HG02943 (cell line): ENCODE results near the gene FCGR3A.

Experiments
- ATAC-seq: cut with Tn5 transposase; IDR thresholded peaks from one replicate; pipeline ENCODE4 v1.9.1; 2021; ENCODE audit warnings: mild to moderate bottlenecking, low read depth, moderate library complexity; ENCODE audit not compliant: unreplicated experiment

FCGR3A gene

DNA sequence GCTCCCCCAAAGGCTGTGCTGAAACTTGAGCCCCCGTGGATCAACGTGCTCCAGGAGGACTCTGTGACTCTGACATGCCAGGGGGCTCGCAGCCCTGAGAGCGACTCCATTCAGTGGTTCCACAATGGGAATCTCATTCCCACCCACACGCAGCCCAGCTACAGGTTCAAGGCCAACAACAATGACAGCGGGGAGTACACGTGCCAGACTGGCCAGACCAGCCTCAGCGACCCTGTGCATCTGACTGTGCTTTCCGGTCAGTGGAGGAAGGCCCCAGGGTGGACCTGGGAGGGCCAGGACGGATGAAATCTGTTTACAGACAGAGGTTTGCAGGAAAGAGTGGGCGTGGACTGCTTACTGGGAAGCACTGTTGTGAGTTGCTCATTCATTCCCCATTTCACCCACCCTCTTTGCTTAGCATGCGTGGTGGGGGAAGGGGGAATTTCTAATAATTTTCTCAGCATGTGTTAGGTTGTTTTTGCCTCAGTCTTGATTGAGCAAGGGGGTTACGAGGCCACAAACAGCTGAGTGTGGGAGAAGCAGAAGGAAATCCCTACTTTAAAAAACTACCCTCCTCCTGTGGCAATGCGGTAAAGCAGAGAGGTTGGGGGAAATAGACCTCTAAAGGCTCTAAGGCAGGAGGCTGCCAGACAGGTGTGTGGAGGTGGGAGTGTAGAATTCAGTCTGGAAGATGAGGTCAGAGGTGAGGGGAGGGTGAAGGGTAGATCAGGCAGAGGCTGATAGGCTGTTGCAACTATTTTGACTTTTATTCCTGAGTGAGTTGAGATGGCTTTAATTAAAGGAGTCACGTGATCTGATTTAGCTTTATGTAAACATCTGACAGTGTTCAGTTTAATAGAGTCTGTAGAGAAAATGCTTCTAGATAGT is 43.0 kb downstream of the FCGR3A start:
- no peak for ATAC-seq

DNA sequence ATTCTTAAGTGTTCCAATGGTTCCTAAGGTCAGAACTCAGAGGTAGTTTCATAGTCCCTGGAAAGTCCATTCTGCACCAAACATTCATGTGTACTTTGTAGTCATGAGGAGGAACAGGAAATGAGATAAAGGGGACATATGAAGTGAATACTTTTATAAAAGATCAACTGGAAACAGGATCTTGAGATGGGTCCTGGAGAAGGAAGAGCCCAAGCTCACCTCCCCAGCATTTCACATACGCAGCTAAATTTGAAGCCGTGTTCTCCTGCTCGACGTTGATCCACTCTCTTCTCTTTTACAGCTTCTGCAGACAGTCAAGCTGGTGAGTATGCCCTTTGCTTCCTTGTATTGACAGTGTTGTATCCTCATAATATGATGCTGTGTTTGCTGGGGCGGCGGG is 43.9 kb downstream of the FCGR3A start:
- ATAC-seq: no peak

DNA sequence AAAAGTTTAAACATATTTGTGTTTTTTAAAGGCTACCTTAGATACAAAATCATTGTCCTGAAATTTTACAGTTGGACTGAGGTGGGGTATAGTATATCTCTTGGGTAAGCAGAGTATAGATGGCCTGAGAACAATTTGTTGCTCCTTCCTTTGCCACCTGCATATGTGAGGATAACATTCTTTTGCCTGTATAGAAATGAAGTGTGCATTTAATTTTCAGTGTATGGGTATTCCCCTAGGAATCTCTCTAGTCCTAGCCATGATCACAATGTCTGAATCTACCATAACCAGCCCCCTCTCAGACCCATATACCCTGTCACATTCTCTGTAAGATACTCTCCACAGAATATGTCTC is 46.2 kb downstream of the FCGR3A start:
- ATAC-seq: no peak

GRCh38 chr1:161502641-161503393 is 46.8 kb downstream of the FCGR3A start:
- no peak for ATAC-seq

DNA sequence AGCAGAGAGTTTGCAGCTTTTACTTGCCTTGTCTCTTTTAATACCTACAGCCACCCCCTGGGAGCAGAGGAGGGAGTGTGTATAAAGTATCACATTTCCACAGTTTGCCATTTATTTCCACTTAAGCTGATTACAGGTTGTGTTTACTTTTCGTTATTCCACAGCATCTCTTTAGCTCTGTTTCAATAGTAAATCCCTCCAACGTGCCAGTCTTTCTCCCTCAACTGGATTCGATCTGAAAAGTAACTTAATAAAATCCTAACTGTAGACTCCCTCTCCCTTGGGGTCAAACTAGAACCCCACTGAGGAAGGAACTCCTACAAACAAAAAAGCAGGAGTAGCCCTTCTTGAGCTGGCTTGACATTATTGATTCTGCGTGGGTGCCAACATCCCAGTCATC is 47.4 kb downstream of the FCGR3A start:
- no peak for ATAC-seq

- no peak for ATAC-seq
Measured at GRCh38 chr1:161501234-161501633, 48.4 kb downstream of the FCGR3A start.

DNA sequence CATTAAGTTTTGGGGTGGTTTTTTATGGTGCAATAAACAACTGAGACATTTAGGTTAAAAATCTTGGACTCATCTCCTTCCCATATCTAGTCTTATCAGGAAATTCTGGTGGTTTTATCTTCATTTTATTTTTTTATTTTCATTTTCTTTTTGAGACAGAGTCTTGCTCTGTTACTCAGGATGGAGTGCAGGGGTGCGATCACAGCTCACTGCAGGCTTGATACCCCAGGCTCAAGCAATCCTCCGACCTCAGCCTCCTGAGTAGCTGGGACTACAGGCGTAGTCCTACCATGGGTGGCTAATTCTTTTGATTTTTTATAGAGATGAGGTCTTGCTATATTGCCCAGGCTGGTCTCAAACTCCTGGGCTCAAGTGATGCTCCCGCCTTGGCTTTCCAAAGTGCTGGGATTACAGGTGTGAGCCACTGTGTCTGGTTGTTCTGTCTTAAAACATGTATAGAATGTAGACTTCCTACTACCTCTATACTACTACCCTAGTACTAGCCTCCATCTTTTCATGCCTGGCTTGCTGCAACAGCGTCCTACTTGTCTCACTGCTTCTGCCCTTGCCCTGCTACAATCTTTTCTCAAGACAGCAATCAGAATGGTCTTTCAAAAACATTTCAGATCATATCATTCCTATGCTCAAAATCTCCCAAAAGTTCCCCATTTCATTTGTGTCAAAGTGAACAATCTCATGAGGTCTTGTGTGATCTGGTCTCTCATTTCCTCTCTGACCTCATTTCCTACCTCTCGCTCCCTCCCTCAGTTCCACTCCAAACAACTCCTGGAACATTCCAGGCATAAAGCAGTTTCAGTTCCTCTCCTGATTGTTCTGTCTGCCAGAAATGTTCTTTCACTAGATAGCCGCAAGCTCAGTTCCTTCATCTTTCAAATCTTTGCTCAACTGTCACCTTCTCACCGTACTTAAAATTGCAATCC is 50.2 kb downstream of the FCGR3A start:
- no peak for ATAC-seq

DNA sequence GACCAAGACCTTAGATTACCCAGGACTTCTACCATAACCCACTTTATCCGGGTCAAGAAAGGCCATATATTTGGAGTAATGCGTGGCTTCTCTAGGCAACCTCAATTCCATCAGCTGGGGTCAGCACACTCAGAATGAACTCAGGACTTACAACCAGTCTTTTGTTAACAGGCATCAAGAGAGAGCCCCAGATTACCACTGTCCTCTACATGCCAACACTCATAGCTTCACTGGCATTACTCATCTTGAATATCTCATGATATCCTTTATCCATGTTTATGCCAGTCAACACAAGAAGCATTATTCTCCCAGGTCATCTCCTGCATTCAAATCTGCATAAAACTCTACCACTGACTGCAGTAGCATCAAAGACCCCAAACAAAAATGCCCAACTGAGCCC is 51.0 kb downstream of the FCGR3A start:
- ATAC-seq: no peak

GRCh38 chr1:161497961-161498360 is 51.7 kb downstream of the FCGR3A start:
- no peak for ATAC-seq

- ATAC-seq: no peak
Measured at GRCh38 chr1:161495490-161495889, 54.1 kb downstream of the FCGR3A start.

GRCh38 chr1:161494091-161494735 is 55.4 kb downstream of the FCGR3A start:
- ATAC-seq: no peak

DNA sequence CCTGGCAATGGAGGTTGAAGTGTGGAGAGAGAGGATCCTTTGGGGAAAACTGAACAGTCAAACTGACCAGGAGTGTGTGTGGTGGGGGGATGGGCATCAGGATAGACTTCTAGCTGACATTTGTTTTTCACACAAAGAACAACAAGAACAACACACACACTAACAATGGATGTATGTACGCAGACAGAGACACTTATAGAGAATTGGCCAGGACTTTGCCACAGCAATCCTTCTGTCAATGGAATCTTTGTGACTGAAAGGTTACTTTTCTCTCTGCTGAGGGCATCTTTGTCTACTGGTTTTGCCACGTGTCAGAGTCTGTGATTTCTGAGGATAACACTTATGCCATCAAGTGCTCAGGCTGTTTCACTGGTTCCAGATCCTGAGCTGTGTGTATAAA is 56.8 kb downstream of the FCGR3A start:
- no peak for ATAC-seq
